HG02943 (cell line): ENCODE results near the gene TERB1.
A peak's percentile ranks its signal among the peaks of the same experiment; 100 is the strongest.

Experiments
- ATAC-seq: cut with Tn5 transposase; IDR thresholded peaks from one replicate; pipeline ENCODE4 v1.9.1; 2021; ENCODE audit warnings: mild to moderate bottlenecking, low read depth, moderate library complexity; ENCODE audit not compliant: unreplicated experiment

The TERB1 gene

DNA sequence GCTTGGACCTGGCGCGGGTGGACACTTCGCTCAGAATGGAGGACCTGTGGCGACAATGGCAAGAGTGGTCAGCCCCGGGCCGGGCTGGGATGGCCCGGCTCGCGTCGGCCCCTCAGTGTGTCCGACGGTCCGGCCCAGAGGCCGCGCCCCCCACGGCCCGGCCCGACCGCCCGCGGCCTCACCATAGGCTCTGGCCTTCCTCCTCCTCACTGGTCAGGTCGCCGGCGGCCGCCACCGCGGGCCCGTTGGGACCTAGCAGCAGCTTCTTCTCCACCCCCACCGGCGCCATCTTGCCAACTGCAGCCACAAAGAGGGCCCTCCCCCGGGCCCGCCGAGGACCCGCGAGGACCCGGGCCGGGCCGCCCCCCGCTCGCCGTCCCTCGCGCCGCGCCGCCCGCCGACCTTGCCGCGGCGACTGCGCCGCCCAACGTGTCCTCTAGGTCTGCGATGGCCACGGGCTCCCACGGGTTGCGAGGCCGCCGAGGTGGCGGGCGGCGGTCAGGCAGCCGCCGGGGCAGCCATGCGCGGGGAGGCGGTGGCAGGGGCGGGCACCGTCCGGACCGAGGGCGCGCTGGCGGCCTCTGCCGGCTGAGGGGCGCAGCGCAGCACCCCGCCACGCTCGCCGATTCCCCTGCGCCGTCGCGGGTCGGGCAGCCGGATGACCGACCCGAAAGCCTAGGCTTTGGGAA lies 49.9 kb downstream of the TERB1 start, which contains the start of gene DYNC1LI2:
Gene DYNC1LI2, minus strand, starts transcription at position 307 of the 689 bp plus-strand sequence. Its CDS starts 18 bp downstream, at position 289.
- ATAC-seq: peak; percentile 79

DNA sequence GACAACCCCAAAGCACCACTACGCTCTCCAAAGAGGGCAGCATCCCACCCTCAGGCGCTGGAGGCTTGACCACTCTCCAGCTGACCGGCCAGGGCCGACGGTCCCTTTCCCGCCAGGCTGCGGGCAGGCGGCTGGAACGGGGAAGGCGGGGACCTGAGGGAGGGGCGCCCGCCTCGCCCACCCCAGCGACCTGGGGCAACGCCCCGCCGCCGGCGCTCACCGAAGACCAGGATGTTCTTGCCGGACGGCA lies 50.4 kb downstream of the TERB1 start:
- no peak for ATAC-seq

- no peak for ATAC-seq
Observed at GRCh38 chr16:66750279-66751052, 50.9 kb downstream of the TERB1 start.

DNA sequence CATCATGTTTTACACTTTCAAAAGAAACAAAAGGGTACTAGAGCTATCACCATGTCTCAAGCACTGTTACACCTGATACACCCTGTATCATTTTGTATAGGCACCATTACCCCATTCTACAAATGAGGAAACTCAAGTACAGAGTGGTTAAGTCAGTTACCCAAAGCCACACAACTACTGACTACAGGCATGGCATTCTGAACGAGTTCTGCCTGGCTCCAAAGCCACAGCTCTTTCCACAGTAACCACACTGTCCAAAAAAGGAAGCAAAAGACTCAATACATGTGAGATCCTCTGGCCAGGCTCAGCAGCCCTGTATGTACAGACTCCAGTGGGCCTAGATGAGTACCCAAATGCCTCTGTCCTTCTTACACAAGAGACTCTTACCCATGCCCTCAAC lies 54.7 kb downstream of the TERB1 start:
- ATAC-seq: no peak

GRCh38 chr16:66746048-66746447 lies 55.3 kb downstream of the TERB1 start:
- no peak for ATAC-seq

DNA sequence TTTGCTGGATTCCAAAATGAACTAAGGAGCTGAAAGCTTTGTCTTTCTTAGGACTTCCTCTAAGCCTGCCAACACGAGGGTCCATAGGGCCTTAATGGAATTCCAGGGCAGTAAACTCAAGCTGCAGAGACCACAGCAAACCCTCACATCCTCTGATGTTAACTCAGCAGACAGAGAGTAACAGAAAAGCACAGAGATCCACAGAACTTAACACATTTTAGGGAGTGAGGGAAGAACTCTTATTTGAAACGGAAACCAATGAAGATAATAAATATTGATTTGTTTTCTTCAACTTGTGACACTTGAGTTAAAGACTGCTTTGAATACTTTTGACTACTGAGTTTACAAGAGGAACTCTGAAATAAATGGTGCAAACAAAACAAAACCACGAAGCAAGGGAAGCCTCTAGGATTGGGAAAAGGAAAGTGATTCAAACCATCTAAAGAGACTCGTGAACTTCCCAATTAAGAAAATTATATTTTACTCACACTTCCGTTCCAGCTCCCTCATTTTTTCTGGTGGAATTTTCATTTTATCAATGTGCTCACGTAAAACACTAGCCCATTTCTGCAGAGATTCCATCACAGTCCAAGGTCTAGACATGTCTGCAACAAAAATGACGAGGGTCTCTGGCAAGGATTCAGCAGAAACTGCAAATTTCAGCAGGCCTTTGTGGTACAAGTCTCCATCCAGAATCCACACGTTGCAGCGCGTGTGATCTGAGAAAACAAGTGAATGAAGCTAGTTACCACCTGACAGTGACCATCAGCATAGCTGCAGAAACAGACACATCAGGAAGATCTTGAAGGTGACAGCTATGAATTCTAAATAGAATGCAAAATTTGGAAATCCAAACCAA lies 59.2 kb downstream of the TERB1 start:
- ATAC-seq: no peak

DNA sequence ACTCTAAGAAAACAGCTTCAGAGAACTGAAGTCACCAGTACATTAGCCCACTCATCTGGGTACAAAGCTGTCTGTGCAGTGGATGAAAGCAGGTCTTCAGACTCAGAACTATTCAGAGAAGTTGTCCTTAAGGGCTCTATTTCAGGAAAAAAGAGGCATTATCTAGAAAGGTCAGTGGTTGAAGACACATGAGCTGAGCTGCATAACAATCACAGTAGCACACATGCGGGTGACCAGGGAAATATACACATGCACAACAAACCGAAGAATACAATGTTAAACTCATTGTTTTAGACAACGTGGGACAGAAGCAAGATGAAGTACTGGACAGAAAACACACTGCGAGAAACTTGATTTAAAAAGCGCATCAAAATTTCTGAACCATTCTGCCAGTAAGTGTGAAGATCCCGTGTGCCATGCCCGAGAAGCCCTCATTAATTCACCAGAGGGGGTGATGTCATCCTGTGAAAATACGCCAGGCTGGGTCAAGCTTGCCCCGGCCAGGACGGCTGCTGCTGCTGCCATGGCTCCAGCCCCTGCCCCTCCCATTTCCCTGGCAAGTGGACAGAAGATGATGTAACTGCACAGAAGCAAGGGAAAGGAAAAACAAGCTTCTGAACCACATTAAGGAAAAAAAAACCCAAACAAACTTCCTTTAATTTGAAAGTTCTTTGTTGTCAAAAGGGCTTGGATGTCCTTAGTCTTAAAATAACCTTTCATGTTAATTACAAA lies 60.0 kb downstream of the TERB1 start:
- no peak for ATAC-seq

GRCh38 chr16:66740533-66740932 lies 60.9 kb downstream of the TERB1 start:
- ATAC-seq: no peak

DNA sequence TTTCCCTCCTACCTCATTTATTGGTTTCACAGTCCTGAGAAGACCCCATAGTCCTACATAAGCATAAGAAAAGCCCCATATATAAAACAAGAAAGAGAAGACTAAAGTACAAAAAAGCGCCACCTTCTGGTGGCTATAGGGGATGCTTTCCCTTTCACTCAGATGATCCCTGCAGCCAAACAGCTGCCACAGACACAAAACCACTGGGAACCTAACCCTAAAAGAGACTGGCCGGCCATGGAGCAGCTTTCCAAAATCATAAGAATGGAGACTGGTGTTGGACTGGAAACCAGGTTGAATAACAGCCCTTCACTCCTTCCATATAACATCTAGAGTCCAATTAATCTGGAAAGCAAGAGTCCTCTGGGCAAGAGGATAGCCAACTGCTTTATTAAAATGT lies 61.4 kb downstream of the TERB1 start:
- ATAC-seq: no peak

DNA sequence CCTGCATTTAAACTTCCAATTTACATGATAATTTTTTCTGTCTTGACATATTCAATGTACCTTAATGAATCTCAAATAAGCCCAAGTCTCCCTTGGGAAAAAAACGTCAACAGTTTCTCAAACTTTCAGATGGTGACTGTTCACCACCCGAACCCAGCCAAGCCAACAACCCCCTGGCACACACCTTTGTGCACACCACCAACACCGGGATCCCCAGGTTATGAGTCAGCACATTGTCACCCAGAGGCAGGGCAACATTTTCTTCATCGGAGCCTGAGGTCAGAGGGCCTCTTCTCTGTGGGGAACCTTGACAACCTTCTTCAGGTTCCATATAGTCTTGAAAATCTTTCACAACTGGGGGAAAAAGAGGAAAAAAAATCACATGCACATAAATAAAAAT lies 65.5 kb downstream of the TERB1 start:
- ATAC-seq: no peak

GRCh38 chr16:66731101-66731500 lies 70.3 kb downstream of the TERB1 start:
- no peak for ATAC-seq

GRCh38 chr16:66728804-66729203 lies 72.6 kb downstream of the TERB1 start:
- ATAC-seq: no peak

DNA sequence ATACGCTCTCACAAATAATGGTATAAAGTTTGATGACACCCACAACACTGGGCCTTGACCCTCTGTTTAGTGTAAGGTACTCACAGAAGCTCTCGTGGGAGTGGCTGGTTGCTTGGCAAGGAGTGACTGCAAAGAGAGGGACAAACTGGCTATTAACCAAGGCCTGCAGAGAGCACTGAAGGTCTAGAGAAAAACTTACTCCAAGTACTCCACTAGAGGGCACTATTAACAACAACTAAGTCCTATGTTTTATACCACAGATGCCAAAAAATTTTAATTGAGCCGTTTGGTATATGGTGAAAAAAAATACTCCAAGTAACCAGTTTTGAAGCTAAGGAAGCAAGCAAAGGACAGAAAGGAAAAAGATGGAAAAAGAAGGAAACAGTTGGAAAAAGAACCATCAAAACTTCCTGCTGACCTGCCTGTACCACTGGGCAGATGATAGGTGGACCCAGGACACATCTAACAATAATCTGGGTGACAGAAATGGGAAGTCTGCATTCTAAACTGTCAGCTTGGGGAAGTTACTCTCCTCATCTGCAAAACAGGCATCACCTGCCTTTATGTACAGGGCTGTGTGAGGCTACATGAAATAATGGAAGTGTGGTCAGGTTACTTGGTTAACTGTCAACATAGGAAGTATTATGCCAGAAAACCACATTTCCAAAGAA lies 73.1 kb downstream of the TERB1 start:
- ATAC-seq: no peak

- no peak for ATAC-seq
Observed at GRCh38 chr16:66720766-66721165, 80.6 kb downstream of the TERB1 start.

DNA sequence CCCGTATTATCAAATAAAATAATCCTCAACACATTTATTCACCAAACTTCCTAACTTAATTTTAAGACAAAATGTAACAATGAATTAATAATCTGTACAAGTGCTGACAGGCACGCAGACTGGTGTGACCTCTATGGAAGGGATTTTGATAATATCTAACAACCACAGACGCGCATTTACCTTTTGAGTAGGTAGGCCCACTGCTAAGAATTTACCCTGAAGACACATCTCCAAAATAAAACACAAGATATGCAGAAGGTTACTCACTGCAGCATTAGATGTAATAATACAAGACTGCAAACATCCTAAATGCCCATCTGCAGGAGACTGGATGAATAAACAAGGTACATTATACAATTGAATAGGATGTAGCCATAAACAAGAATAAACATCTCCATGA lies 82.1 kb downstream of the TERB1 start:
- no peak for ATAC-seq

DNA sequence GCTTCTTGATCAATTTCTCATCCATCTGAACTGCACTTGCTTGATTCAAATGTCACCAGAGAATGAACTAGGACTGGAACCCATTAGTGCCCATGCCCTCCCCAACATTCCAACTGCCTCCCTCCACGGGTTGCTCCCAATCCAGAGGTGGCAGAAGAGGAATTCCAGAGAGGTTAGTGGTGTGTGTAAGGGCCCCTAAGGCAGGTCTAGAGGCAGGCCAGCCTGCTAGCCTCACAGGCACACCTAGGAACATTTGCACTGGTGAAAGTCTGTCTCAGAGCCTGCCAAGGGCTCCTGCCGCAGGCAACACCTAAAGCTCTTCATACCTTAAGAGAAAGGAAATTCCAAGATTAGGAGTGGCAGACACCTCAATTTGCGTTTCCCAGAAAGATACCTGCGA lies 83.6 kb downstream of the TERB1 start:
- ATAC-seq: no peak

DNA sequence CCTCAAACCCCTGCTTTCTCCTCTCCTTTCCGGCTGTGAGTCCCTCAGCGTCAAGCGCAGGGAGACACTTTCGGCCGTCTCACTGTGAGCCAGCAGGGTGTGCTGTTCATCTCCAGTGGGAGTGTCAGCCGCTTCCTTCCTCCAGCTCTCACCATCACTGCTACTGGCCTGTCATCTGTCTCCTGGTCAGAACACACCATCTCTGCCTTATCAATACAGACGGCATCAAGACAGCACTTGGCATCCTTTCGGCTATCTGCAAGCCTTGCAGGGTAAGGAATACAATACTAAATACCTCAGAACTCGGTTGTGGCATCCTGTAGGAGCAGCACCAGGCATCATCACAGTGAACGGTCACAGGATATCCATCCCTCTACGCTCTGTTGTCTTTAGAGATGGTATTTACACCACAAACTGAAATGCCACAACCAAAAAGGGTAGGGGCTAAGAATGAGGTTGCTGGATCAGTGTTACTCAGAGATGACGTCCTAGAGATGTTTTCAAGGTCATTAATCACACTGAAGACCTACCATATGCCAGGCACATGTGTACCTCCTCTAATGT lies 84.2 kb downstream of the TERB1 start:
- no peak for ATAC-seq

GRCh38 chr16:66714654-66715307 lies 86.6 kb downstream of the TERB1 start:
- ATAC-seq: no peak

GRCh38 chr16:66714062-66714461 lies 87.3 kb downstream of the TERB1 start:
- no peak for ATAC-seq
